MM.1S (cell line): Measurements from ENCODE around the gene GRB10.

Experiments
- DNase-seq: peaks from one replicate; pipeline ENCODE4 v3.0.0-alpha.2; 2015
- H2AFZ ChIP-seq: fragments of 300-600 bp; sonication (generic); 2 replicates; pipeline ENCODE4 v1.6.0; 2016; ENCODE audit warnings: antibody characterized with exemption, low read length
- H3F3A ChIP-seq: fragments of 300-600 bp; sonication (generic); 2 replicates; pipeline ENCODE4 v1.6.1; 2016; ENCODE audit warnings: mild to moderate bottlenecking, antibody characterized with exemption, low read length, moderate library complexity, mixed read lengths; ENCODE audit not compliant: insufficient read depth
- H3K27ac ChIP-seq: fragments of 300-600 bp; sonication (generic); 2 replicates; pipeline ENCODE4 v1.5.1; 2016; ENCODE audit warnings: mild to moderate bottlenecking, low read length
- H3K27me3 ChIP-seq: fragments of 300-600 bp; sonication (generic); replicated peaks from 2 replicates; pipeline ENCODE4 v1.6.0; 2016; ENCODE audit warnings: low read length; ENCODE audit not compliant: insufficient read depth
- H3K36me3 ChIP-seq: fragments of 300-600 bp; sonication (generic); replicated peaks from 2 replicates; pipeline ENCODE4 v1.6.1; 2016; ENCODE audit warnings: mild to moderate bottlenecking, low read length, mixed read lengths; ENCODE audit not compliant: insufficient read depth
- H3K4me1 ChIP-seq: fragments of 300-600 bp; sonication (generic); 2 replicates; pipeline ENCODE4 v1.6.1; 2016; ENCODE audit warnings: low read length, mixed read lengths
- H3K4me2 ChIP-seq: fragments of 300-600 bp; sonication (generic); 2 replicates; pipeline ENCODE4 v1.6.0; 2016; ENCODE audit warnings: low read depth, low read length
- H3K4me3 ChIP-seq: fragments of 300-600 bp; sonication (generic); 2 replicates; pipeline ENCODE4 v1.5.1; 2016; ENCODE audit warnings: low read length, mixed read lengths
- H3K79me2 ChIP-seq: fragments of 300-600 bp; sonication (generic); 2 replicates; pipeline ENCODE4 v1.6.1; 2016; ENCODE audit warnings: mixed run types, low read length, mixed read lengths
- H3K9ac ChIP-seq: fragments of 300-600 bp; sonication (generic); 2 replicates; pipeline ENCODE4 v1.6.1; 2016; ENCODE audit warnings: low read length, mixed read lengths
- H3K9me2 ChIP-seq: fragments of 300-600 bp; sonication (generic); replicated peaks from 2 replicates; pipeline ENCODE4 v1.6.1; 2016; ENCODE audit warnings: mild to moderate bottlenecking, low read length, mixed read lengths; ENCODE audit not compliant: insufficient read depth
- H3K9me3 ChIP-seq: fragments of 300-600 bp; sonication (generic); replicated peaks from 2 replicates; pipeline ENCODE4 v1.6.1; 2016; ENCODE audit warnings: mild to moderate bottlenecking, low read length, mixed read lengths; ENCODE audit not compliant: insufficient read depth
- H4K20me1 ChIP-seq: fragments of 300-600 bp; sonication (generic); 2 replicates; pipeline ENCODE4 v1.6.1; 2016; ENCODE audit warnings: mild to moderate bottlenecking, low read length, moderate library complexity, mixed read lengths; ENCODE audit not compliant: insufficient read depth
- EZH2 ChIP-seq: fragments of 300-600 bp; sonication (generic); optimal IDR thresholded peaks from 2 replicates; pipeline ENCODE3; 2017; ENCODE audit warnings: low read depth, mild to moderate bottlenecking, antibody characterized with exemption, low read length, mixed read lengths
- EZH2phosphoT487 ChIP-seq: fragments of 300-600 bp; sonication (generic); IDR thresholded peaks from 2 replicates; pipeline ENCODE4 v1.6.1; 2018; ENCODE audit warnings: antibody characterized with exemption, low read length
- TF ChIP-seq, protein P1 (sequence below): fragments of 300-600 bp; sonication (generic); IDR thresholded peaks from 2 replicates; pipeline ENCODE4 v1.5.1; 2016; ENCODE audit warnings: antibody characterized with exemption, low read length, mixed read lengths

GRB10 gene

DNA sequence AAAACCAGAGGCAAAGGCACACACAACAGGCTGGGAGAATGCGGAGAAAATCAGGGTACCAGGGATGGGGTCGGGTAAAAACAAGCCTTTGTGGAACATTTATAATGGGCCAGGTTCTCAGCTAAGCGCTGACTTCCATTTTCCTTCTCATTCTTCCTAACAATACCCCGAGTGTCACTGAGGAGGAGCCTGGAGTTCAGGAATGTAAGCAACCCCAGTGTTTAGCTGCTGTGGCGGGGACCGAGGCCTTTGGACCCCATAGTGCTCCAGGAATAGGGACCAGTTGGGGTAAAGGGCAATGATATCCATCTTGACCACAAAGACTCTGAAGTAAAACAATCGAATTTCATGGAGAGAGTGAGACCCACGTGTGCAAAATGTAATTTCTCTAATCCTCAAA is 34.2 kb downstream of the GRB10 start:
- Histone ChIP-seq H3K4me2 (no peak overlapping the region), H3K27me3 (no peaks in the 10 kb centered on the region), H3K79me2 (no peaks in the 10 kb centered on the region), H3F3A (no peaks in the 10 kb centered on the region), H3K9me2 (no peaks in the 10 kb centered on the region), H3K4me3 (no peak overlapping the region), H3K27ac (no peak overlapping the region), H3K36me3 (no peaks in the 10 kb centered on the region), H4K20me1 (no peaks in the 10 kb centered on the region), H3K4me1 (no peaks in the 10 kb centered on the region), H3K9ac (no peak overlapping the region), H2AFZ (no peak overlapping the region), H3K9me3 (no peaks in the 10 kb centered on the region; the same call in 1 of the 2 replicates)
- TF ChIP-seq, protein P1, sequence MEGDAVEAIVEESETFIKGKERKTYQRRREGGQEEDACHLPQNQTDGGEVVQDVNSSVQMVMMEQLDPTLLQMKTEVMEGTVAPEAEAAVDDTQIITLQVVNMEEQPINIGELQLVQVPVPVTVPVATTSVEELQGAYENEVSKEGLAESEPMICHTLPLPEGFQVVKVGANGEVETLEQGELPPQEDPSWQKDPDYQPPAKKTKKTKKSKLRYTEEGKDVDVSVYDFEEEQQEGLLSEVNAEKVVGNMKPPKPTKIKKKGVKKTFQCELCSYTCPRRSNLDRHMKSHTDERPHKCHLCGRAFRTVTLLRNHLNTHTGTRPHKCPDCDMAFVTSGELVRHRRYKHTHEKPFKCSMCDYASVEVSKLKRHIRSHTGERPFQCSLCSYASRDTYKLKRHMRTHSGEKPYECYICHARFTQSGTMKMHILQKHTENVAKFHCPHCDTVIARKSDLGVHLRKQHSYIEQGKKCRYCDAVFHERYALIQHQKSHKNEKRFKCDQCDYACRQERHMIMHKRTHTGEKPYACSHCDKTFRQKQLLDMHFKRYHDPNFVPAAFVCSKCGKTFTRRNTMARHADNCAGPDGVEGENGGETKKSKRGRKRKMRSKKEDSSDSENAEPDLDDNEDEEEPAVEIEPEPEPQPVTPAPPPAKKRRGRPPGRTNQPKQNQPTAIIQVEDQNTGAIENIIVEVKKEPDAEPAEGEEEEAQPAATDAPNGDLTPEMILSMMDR = no peak
- no peak for TF ChIP-seq EZH2
- TF ChIP-seq EZH2phosphoT487 = no peak
- DNase-seq = no peak

DNA sequence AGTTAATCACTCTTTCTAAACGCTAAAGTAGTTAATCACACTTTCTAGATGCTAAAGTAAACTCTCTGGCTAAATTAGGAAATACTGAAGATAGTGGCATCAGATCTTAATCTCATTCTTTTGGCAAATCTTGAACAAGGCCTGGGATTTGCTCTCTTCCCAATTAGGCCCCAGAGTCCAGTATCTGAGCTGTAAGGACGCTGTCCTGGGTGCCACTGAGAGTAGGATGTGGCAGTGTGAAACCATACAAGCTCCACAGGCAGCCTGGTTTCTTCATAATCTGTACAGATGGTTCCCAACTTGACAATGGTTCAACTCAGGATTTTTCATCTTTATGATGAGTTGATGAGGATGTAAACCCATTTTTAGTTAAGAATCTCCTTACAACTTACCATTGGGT is 36.9 kb downstream of the GRB10 start:
- Histone ChIP-seq H4K20me1 (no peaks in the 10 kb centered on the region), H3K27ac (no peak overlapping the region)
- DNase-seq = no peak

DNA sequence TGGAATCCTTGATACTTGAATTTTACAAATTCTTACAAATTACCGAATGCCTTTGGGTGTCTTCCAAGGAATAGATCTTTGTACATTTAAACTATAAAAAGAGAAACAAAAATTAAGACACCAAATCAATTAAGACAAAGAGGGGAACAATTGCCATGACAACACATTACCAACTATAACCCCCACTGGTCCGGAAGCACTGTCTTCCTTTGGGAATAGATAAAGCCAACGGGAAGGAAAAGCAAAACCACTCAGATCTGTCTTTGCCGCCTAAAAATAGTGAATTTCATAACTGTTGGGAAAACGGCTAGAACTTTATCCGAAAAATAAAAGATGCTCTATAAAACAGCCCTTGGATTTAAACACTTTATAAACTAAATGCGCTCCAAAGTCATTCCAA is 37.4 kb downstream of the GRB10 start:
- no peaks in the 10 kb centered on the region; the same call in 1 of the 2 replicates for H3K9me3 ChIP-seq
- H3K4me1 ChIP-seq = no peaks in the 10 kb centered on the region
- H3K27me3 ChIP-seq = no peaks in the 10 kb centered on the region
- H3K79me2 ChIP-seq = no peaks in the 10 kb centered on the region
- no peaks in the 10 kb centered on the region for H3K36me3 ChIP-seq
- no peak overlapping the region for H3K9ac ChIP-seq
- H4K20me1 ChIP-seq = no peaks in the 10 kb centered on the region
- no peak overlapping the region for H3K4me3 ChIP-seq
- H3K4me2 ChIP-seq = no peak overlapping the region
- H3F3A ChIP-seq = no peaks in the 10 kb centered on the region
- TF ChIP-seq EZH2phosphoT487 (no peak), EZH2 (no peak)
- TF ChIP-seq, protein P1 = no peak
- H3K27ac ChIP-seq = no peak overlapping the region
- no peaks in the 10 kb centered on the region for H3K9me2 ChIP-seq
- DNase-seq = no peak
- H2AFZ ChIP-seq = no peak overlapping the region

More for the DNA sequence above, 36.9 kb downstream of the GRB10 start:
- Histone ChIP-seq H3K4me3 (no peak overlapping the region), H2AFZ (no peak overlapping the region), H3K9ac (no peak overlapping the region), H3K79me2 (no peaks in the 10 kb centered on the region), H3K4me2 (no peak overlapping the region), H3K36me3 (no peaks in the 10 kb centered on the region), H3K9me2 (no peaks in the 10 kb centered on the region), H3K4me1 (no peaks in the 10 kb centered on the region), H3K9me3 (no peaks in the 10 kb centered on the region; the same call in 1 of the 2 replicates), H3F3A (no peaks in the 10 kb centered on the region), H3K27me3 (no peaks in the 10 kb centered on the region)
- TF ChIP-seq EZH2 = no peak
- TF ChIP-seq EZH2phosphoT487 = no peak
- TF ChIP-seq, protein P1 = no peak
